Measurements from ENCODE around the gene ADCYAP1R1.

Gene ADCYAP1R1

GRCh38 chr7:31053986-31054385 lies 1.9 kb downstream of the ADCYAP1R1 start:
- DNase-seq: no peak
- Histone ChIP-seq H3K9me3 (ENCODE audit: control insufficient read depth, low read length) (no peaks in the 10 kb centered on the region), H3K27me3 (replicated peaks; ENCODE audit: control insufficient read depth, insufficient read depth, low read length, poor library complexity, severe bottlenecking) (no peaks in the 10 kb centered on the region), H3K36me3 (ENCODE audit: control insufficient read depth, insufficient read depth, low read length) (no peaks in the 10 kb centered on the region), H3K27ac (ENCODE audit: insufficient read depth, low read length, poor library complexity, severe bottlenecking) (no peak overlapping the region), H3K4me1 (ENCODE audit: control insufficient read depth, insufficient read depth, low read length, poor library complexity, severe bottlenecking) (no peaks in the 10 kb centered on the region), H3K4me3 (ENCODE audit: insufficient read depth, low read depth, low read length, poor library complexity, severe bottlenecking) (no peak overlapping the region)

GRCh38 chr7:31054608-31055278 lies 2.6 kb downstream of the ADCYAP1R1 start:
- H3K27me3 ChIP-seq (replicated peaks; ENCODE audit: control insufficient read depth, insufficient read depth, low read length, poor library complexity, severe bottlenecking): no peaks in the 10 kb centered on the region

GRCh38 chr7:31055471-31055870 lies 3.4 kb downstream of the ADCYAP1R1 start:
- H3K27me3 ChIP-seq (replicated peaks; ENCODE audit: control insufficient read depth, insufficient read depth, low read length, poor library complexity, severe bottlenecking): no peaks in the 10 kb centered on the region
- H3K4me3 ChIP-seq (ENCODE audit: insufficient read depth, low read depth, low read length, poor library complexity, severe bottlenecking): no peak overlapping the region
- DNase-seq: no peak
- no peak overlapping the region for H3K27ac ChIP-seq (ENCODE audit: insufficient read depth, low read length, poor library complexity, severe bottlenecking)
- H3K36me3 ChIP-seq (ENCODE audit: control insufficient read depth, insufficient read depth, low read length): no peaks in the 10 kb centered on the region
- H3K4me1 ChIP-seq (ENCODE audit: control insufficient read depth, insufficient read depth, low read length, poor library complexity, severe bottlenecking): no peaks in the 10 kb centered on the region
- H3K9me3 ChIP-seq (ENCODE audit: control insufficient read depth, low read length): no peaks in the 10 kb centered on the region

More at GRCh38 chr7:31054608-31055278, 2.6 kb downstream of the ADCYAP1R1 start:
- no peaks in the 10 kb centered on the region for H3K36me3 ChIP-seq (ENCODE audit: control insufficient read depth, insufficient read depth, low read length)
- DNase-seq: no peak
- H3K27ac ChIP-seq (ENCODE audit: insufficient read depth, low read length, poor library complexity, severe bottlenecking): no peak overlapping the region
- no peaks in the 10 kb centered on the region for H3K9me3 ChIP-seq (ENCODE audit: control insufficient read depth, low read length)
- no peak overlapping the region for H3K4me3 ChIP-seq (ENCODE audit: insufficient read depth, low read depth, low read length, poor library complexity, severe bottlenecking)
- no peaks in the 10 kb centered on the region for H3K4me1 ChIP-seq (ENCODE audit: control insufficient read depth, insufficient read depth, low read length, poor library complexity, severe bottlenecking)

- no peaks in the 10 kb centered on the region for H3K9me3 ChIP-seq (ENCODE audit: control insufficient read depth, low read length)
- no peak overlapping the region for H3K4me3 ChIP-seq (ENCODE audit: insufficient read depth, low read depth, low read length, poor library complexity, severe bottlenecking)
- H3K27me3 ChIP-seq (replicated peaks; ENCODE audit: control insufficient read depth, insufficient read depth, low read length, poor library complexity, severe bottlenecking): no peaks in the 10 kb centered on the region
- DNase-seq: no peak
- no peaks in the 10 kb centered on the region for H3K36me3 ChIP-seq (ENCODE audit: control insufficient read depth, insufficient read depth, low read length)
- no peaks in the 10 kb centered on the region for H3K4me1 ChIP-seq (ENCODE audit: control insufficient read depth, insufficient read depth, low read length, poor library complexity, severe bottlenecking)
- no peak overlapping the region for H3K27ac ChIP-seq (ENCODE audit: insufficient read depth, low read length, poor library complexity, severe bottlenecking)
Observed at GRCh38 chr7:31056775-31057346, 4.8 kb downstream of the ADCYAP1R1 start.

- no peaks in the 10 kb centered on the region for H3K27me3 ChIP-seq (replicated peaks; ENCODE audit: control insufficient read depth, insufficient read depth, low read length, poor library complexity, severe bottlenecking)
- H3K27ac ChIP-seq (ENCODE audit: insufficient read depth, low read length, poor library complexity, severe bottlenecking): no peak overlapping the region
- no peaks in the 10 kb centered on the region for H3K4me1 ChIP-seq (ENCODE audit: control insufficient read depth, insufficient read depth, low read length, poor library complexity, severe bottlenecking)
- no peaks in the 10 kb centered on the region for H3K9me3 ChIP-seq (ENCODE audit: control insufficient read depth, low read length)
- no peaks in the 10 kb centered on the region for H3K36me3 ChIP-seq (ENCODE audit: control insufficient read depth, insufficient read depth, low read length)
- H3K4me3 ChIP-seq (ENCODE audit: insufficient read depth, low read depth, low read length, poor library complexity, severe bottlenecking): no peak overlapping the region
- DNase-seq: no peak
Observed at GRCh38 chr7:31058122-31058521, 6.0 kb downstream of the ADCYAP1R1 start.

- Histone ChIP-seq H3K4me1 (ENCODE audit: control insufficient read depth, insufficient read depth, low read length, poor library complexity, severe bottlenecking) (no peaks in the 10 kb centered on the region), H3K27me3 (replicated peaks; ENCODE audit: control insufficient read depth, insufficient read depth, low read length, poor library complexity, severe bottlenecking) (no peaks in the 10 kb centered on the region), H3K27ac (ENCODE audit: insufficient read depth, low read length, poor library complexity, severe bottlenecking) (no peak overlapping the region), H3K36me3 (ENCODE audit: control insufficient read depth, insufficient read depth, low read length) (no peaks in the 10 kb centered on the region), H3K9me3 (ENCODE audit: control insufficient read depth, low read length) (no peaks in the 10 kb centered on the region), H3K4me3 (ENCODE audit: insufficient read depth, low read depth, low read length, poor library complexity, severe bottlenecking) (no peak overlapping the region)
- no peak for DNase-seq
Observed at GRCh38 chr7:31058688-31059087, 6.6 kb downstream of the ADCYAP1R1 start.

- Histone ChIP-seq H3K9me3 (ENCODE audit: control insufficient read depth, low read length) (no peaks in the 10 kb centered on the region), H3K27me3 (replicated peaks; ENCODE audit: control insufficient read depth, insufficient read depth, low read length, poor library complexity, severe bottlenecking) (no peaks in the 10 kb centered on the region), H3K4me1 (ENCODE audit: control insufficient read depth, insufficient read depth, low read length, poor library complexity, severe bottlenecking) (no peaks in the 10 kb centered on the region), H3K36me3 (ENCODE audit: control insufficient read depth, insufficient read depth, low read length) (no peaks in the 10 kb centered on the region), H3K27ac (ENCODE audit: insufficient read depth, low read length, poor library complexity, severe bottlenecking) (no peak overlapping the region), H3K4me3 (ENCODE audit: insufficient read depth, low read depth, low read length, poor library complexity, severe bottlenecking) (no peak overlapping the region)
- no peak for DNase-seq
Observed at GRCh38 chr7:31059551-31059950, 7.4 kb downstream of the ADCYAP1R1 start.

- Histone ChIP-seq H3K36me3 (ENCODE audit: control insufficient read depth, insufficient read depth, low read length) (no peaks in the 10 kb centered on the region), H3K27ac (ENCODE audit: insufficient read depth, low read length, poor library complexity, severe bottlenecking) (no peak overlapping the region), H3K4me1 (ENCODE audit: control insufficient read depth, insufficient read depth, low read length, poor library complexity, severe bottlenecking) (no peaks in the 10 kb centered on the region), H3K27me3 (replicated peaks; ENCODE audit: control insufficient read depth, insufficient read depth, low read length, poor library complexity, severe bottlenecking) (no peaks in the 10 kb centered on the region), H3K9me3 (ENCODE audit: control insufficient read depth, low read length) (no peaks in the 10 kb centered on the region), H3K4me3 (ENCODE audit: insufficient read depth, low read depth, low read length, poor library complexity, severe bottlenecking) (no peak overlapping the region)
- no peak for DNase-seq
Observed at GRCh38 chr7:31061185-31061584, 9.1 kb downstream of the ADCYAP1R1 start.

- Histone ChIP-seq H3K4me3 (ENCODE audit: insufficient read depth, low read depth, low read length, poor library complexity, severe bottlenecking) (no peak overlapping the region), H3K9me3 (ENCODE audit: control insufficient read depth, low read length) (no peaks in the 10 kb centered on the region)
- no peak for DNase-seq
Observed at GRCh38 chr7:31062746-31063435, 10.8 kb downstream of the ADCYAP1R1 start.

GRCh38 chr7:31065021-31065593 lies 13.0 kb downstream of the ADCYAP1R1 start:
- DNase-seq: no peak
- no peaks in the 10 kb centered on the region for H3K36me3 ChIP-seq (ENCODE audit: control insufficient read depth, insufficient read depth, low read length)
- no peaks in the 10 kb centered on the region for H3K4me1 ChIP-seq (ENCODE audit: control insufficient read depth, insufficient read depth, low read length, poor library complexity, severe bottlenecking)
- no peak overlapping the region for H3K4me3 ChIP-seq (ENCODE audit: insufficient read depth, low read depth, low read length, poor library complexity, severe bottlenecking)
- H3K9me3 ChIP-seq (ENCODE audit: control insufficient read depth, low read length): no peaks in the 10 kb centered on the region
- no peak overlapping the region for H3K27ac ChIP-seq (ENCODE audit: insufficient read depth, low read length, poor library complexity, severe bottlenecking)
- no peaks in the 10 kb centered on the region for H3K27me3 ChIP-seq (replicated peaks; ENCODE audit: control insufficient read depth, insufficient read depth, low read length, poor library complexity, severe bottlenecking)

More at GRCh38 chr7:31062746-31063435, 10.8 kb downstream of the ADCYAP1R1 start:
- Histone ChIP-seq H3K36me3 (ENCODE audit: control insufficient read depth, insufficient read depth, low read length) (no peaks in the 10 kb centered on the region), H3K27me3 (replicated peaks; ENCODE audit: control insufficient read depth, insufficient read depth, low read length, poor library complexity, severe bottlenecking) (no peaks in the 10 kb centered on the region), H3K27ac (ENCODE audit: insufficient read depth, low read length, poor library complexity, severe bottlenecking) (no peak overlapping the region), H3K4me1 (ENCODE audit: control insufficient read depth, insufficient read depth, low read length, poor library complexity, severe bottlenecking) (no peaks in the 10 kb centered on the region)
